ENCODE measurements around the gene PER3.

DNA sequence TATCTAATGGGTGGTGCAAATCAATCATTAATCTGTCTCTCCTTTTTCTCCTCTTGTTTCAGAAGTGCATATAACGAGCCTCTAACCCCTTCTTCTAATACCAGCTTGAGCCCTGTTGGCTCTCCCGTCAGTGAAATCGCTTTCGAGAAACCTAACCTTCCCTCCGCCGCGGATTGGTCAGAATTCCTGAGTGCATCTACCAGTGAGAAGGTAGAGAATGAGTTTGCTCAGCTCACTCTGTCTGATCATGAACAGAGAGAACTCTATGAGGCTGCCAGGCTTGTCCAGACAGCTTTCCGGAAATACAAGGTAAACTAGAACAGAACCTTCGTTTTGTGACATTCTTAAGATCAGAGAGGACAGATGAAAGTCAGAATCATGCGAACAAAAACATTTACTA is 38.3 kb upstream of the PER3 start:
- TF ChIP-seq, protein P1, sequence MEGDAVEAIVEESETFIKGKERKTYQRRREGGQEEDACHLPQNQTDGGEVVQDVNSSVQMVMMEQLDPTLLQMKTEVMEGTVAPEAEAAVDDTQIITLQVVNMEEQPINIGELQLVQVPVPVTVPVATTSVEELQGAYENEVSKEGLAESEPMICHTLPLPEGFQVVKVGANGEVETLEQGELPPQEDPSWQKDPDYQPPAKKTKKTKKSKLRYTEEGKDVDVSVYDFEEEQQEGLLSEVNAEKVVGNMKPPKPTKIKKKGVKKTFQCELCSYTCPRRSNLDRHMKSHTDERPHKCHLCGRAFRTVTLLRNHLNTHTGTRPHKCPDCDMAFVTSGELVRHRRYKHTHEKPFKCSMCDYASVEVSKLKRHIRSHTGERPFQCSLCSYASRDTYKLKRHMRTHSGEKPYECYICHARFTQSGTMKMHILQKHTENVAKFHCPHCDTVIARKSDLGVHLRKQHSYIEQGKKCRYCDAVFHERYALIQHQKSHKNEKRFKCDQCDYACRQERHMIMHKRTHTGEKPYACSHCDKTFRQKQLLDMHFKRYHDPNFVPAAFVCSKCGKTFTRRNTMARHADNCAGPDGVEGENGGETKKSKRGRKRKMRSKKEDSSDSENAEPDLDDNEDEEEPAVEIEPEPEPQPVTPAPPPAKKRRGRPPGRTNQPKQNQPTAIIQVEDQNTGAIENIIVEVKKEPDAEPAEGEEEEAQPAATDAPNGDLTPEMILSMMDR (IDR thresholded peaks at IDR 0.05), result no peak
- peak; percentile 39 for TF ChIP-seq POLR2A (IDR thresholded peaks at IDR 0.05)
